NCI-H345 treated with DMSO at 0.1 percent for 48 hours (cell line): ENCODE measurements around the gene VASH1.

Experiments used
- DNase-seq: peaks from one replicate; lab custom pipeline; 2025; ENCODE audit not compliant: unreplicated experiment; lab: John Stamatoyannopoulos, UW

The VASH1 gene

DNA sequence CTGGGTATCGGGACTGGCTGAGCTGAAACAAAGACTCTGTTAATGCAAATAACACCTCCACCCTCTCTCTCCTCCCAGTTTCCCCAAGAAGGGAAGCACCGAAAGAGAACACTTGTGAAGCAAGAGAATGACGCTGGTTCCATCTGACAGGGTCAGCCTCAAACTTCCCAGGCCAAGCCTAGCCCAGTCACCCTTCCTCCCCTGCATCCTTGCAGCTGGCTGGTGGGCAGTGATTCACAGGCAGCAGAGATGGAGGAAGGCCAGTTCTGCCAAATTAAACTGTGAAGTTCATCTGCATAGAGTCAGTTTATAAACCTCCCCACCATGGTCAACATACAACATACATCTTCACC, 67.7 kb downstream of the VASH1 start:
- DNase-seq, result no peak

DNA sequence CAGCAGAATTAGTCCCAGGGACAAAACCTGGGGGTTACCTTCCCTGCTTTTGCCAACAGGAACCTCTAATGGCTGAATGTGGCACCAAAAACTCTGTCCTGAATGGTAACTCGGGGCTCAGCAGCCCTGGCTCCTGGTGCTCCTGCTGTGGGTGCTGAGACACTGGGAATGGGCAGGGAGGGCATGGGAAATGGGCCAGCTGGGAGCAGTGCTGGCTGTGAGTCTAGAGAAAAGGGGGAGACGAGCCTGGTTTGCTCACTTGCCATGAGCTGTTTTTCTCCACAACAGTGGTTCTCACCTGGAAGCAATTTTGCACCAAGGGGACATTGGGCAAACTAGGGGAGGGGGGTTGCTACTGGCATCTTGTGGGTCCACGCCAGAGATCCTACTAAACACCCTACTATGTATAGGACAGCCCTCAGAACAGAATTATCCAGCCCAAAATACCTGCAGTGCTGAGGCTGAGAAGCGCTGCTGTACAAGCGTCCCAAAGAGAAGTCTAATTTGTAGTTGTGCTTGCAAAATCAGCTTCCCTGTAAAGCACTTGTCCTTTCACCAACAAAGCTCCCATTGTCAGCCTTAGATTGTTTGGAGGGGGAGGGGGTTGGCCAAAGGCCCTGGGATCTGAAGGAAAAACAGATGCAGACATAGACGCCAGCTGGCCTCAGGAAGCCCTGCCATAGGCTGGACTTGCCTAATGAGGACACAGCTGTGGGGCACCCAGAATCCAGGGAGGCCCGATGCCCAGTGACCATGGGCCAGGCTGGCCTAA, 68.6 kb downstream of the VASH1 start:
- no peak for DNase-seq

DNA sequence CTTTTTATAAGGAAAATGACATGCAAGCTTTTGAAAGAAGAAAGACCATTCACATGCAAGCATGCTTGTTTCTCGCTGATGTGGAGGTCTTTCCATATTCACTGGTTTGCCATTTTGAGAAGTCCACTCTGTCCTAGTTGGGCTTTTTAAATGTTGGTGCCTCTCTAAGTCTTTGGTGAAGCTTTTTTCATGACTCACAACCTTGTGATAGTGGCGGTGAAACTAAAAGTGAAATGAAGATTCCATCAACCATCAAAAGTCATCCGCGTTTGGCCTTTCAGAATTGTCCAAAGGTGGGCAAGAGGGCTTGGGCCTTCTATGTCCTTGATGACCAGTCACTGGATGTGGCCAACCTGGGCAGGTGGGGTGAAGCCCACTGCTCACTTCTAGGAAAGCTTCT, 69.3 kb downstream of the VASH1 start:
- no peak for DNase-seq

DNA sequence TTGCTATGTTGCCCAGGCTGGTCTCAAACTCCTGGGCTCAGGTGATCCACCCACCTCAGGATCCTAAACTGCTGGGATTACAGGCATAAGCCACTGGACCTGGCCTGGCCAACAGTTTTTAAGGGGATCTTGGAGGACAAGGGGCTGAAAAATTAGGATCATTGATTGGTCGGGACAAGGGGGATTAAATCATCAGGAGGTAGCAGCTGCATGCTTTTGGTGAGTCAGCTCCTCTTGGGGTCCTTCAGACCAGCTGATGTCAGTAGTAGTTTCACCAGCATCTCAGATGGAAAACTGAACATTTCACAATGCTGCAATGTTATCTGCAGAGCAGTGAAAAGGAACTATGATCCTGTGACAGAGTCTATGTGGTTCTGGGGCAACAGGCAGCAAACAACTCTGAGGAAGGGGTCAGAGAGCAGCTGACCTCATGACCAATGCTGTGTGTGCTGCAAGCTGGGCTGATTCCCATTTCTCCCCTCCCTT, 71.3 kb downstream of the VASH1 start:
- DNase-seq, result no peak
